LNCAP (cell line): Measurements from ENCODE around the gene PCYT2.

Experiments used
- CTCF ChIP-seq: fragments of 450-650 bp; IDR thresholded peaks from 2 replicates; pipeline ENCODE4 v1.5.1; 2017; ENCODE audit warnings: mild to moderate bottlenecking

Gene PCYT2

GRCh38 chr17:81867991-81868673 is 43.1 kb downstream of the PCYT2 start:
- no peak for TF ChIP-seq CTCF

- no peak for TF ChIP-seq CTCF
These were observed 43.8 kb downstream of the PCYT2 start for GRCh38 chr17:81867170-81867990.

- TF ChIP-seq CTCF = no peak
These were observed 44.6 kb downstream of the PCYT2 start for GRCh38 chr17:81866440-81867169.

GRCh38 chr17:81865733-81866439 is 45.3 kb downstream of the PCYT2 start:
- no peak for TF ChIP-seq CTCF

- TF ChIP-seq CTCF = no peak
These were observed 45.9 kb downstream of the PCYT2 start for GRCh38 chr17:81865358-81865732.

GRCh38 chr17:81863833-81864768 is 47.1 kb downstream of the PCYT2 start:
- no peak for TF ChIP-seq CTCF
